ENCODE results near the gene PHACTR3.

- TF ChIP-seq CTCF (IDR thresholded peaks at IDR 0.05; ENCODE audit: low read length) (no peak), EZH2phosphoT487 (IDR thresholded peaks at IDR 0.05; ENCODE audit: low read length) (no peak), EZH2 (optimal IDR thresholded peaks at IDR 0.05; ENCODE audit: low read depth, low read length) (no peak)
Measured at GRCh38 chr20:59783641-59784010, 179.3 kb downstream of the PHACTR3 start.

All from MM.1S (cell line).